CD4-positive, alpha-beta T cell treated with Interleukin-15 for 1 hour (primary cell): ENCODE results near the gene CFAP119.

Experiments
- DNase-seq: peaks from one replicate; pipeline ENCODE4 v3.0.0-alpha.2; 2020

The CFAP119 gene

DNA sequence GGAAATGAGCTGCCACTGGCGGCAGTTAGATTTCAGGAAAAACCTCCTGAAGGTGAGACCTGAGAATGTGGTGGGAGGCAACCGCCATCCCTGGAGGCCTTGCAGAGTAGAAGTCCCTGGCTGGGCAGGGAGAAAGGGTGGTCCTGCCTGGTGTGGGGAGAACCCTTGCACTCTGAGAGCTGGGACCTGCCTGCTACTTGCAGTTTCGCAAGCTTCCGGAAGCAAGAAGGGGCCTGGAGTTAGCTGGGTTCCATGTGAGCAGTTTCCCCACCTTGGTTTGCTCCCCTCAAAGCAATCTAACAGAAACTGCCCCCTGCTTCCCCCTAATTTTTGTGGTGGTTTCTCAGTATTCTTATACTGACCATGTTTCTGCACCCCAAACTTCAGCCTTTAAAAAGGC is 18.7 kb upstream of the CFAP119 start:
- DNase-seq = no peak

GRCh38 chr16:30780021-30780420 is 18.2 kb upstream of the CFAP119 start:
- DNase-seq = no peak

- DNase-seq = no peak
These were observed 17.7 kb upstream of the CFAP119 start for GRCh38 chr16:30779596-30779995.

DNA sequence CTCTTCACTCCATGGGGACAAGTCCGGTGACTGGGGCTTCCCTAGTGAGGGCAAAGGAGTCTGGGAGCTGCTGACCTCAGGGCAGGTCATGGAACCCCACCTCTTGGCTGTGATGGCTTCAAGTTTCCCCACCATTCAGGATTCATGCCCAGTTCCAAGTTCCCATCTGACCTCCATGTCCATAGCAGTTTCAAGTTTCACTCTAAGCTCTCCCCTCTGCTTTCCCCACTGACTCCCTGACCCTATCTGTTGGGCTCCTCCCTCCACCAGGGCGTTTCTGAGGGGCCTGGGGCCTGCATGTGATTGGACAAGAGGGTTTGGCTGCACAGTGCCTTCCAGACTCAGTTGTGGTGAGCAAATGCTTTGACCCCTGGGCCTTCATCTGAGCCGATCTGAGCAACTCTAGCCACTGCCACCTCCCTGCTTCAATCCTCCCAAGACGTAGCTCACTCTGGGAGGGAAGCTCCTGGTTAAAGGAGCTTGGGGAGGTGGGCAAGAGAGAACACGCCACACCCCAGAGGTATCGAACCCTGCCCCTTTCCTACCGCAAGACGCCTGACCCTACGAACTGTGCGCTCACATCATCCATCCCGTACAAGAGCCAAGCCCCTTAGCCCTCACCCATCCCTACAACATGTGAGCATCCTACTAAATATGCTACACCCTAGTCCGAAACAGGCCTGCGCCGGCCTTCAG is 16.8 kb upstream of the CFAP119 start:
- DNase-seq = no peak

DNA sequence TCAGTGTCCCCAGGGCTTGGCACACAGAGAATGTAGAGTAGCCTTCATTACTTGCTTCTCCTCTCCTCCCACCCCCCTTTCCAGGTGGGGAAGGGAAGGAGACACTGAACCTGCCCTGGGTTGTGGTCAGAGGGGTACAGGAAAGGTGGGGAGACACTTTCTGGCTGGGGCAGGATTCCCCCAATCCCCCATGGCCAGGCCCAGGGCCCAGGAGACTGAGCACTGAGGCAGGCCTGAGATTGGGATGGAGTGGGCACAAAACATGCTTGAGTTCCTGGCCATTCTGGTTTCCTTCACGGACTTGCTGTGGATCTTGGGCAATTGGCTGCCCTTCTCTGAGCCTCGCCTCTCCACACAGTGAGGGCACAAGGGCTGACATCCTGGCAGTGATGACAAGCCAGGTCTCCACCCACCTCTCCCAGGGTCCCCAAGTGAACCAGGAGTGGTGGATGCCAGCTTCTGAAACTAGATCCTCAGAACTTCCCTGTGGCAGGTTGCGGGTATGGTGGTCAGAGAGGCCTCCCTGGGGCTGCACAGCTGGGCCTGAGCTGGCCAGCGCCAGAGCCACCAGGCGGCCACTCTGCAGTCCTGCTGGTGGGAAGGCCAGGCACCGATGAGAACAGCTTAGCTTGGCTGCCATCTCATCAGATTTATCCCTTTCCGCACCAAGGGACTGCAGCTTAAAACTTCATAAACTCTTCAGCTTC is 15.9 kb upstream of the CFAP119 start:
- DNase-seq = no peak

- peak; percentile 57 for DNase-seq
These were observed 13.7 kb upstream of the CFAP119 start for GRCh38 chr16:30775392-30776188.

DNA sequence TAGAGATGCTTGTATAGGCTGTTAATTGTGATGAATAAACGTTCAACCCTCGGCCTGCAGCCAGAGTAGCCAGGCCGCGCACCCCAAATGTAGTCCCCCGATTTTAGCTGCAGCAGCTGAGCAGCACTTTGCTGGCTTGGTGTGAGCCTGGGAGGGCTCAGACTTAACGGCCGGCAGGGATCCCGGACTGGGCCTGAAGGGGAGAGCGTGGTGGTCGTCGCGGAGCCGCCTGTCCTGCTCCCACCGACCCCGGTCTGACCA is 13.2 kb upstream of the CFAP119 start:
- DNase-seq = no peak

DNA sequence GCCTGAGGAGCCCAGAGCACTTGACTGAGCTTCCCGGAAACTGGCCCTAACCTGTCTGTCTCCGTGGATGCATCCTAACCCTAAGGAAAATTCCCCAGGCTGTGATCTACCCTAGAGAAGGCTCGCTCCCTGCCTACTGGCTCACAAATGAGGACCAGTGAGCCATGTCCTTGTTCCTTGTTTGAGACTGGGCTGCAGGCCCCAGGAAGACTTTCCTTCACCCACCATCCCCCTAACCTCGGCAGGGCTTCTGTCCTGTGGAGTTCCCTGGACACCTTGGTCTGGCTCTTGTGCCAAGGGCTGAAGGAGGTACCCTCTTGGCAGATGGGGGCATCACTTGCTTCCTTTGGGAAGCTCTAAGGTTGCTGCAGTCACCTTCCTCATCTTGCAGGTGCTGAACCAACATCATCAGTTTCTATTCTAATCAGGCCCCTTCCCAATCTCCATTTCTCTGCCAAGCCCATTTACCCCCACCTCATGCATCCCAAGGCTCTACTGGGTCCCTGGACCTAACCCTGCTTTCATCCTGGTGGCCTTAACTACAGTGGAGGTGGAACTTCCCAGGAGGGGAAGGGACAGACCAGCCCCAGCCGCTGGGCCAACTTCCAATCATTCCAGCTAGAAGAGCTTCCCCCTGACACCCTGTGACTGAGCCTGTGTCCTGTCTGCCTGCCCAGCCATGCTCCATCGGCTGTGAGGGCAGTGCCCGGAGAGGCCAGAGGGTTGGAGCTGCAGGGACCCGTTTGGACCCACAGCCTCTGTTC is 12.7 kb upstream of the CFAP119 start:
- DNase-seq = no peak

DNA sequence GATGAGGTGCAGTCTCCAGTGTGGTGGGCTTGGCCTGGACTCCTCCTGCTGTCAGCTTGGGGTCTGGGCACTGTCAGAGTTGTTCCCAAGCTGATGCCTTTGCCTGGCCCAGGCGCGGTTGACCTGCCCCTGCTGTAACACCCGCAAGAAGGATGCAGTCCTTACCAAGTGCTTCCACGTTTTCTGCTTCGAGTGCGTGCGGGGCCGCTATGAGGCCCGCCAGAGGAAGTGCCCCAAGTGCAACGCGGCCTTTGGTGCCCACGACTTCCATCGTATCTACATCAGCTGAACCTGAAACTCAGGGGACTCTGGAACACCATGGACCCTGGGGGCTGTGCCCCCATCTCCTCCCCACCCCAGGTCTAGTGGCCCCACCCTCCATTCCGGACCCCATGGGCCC is 12.0 kb upstream of the CFAP119 start:
- no peak for DNase-seq

DNA sequence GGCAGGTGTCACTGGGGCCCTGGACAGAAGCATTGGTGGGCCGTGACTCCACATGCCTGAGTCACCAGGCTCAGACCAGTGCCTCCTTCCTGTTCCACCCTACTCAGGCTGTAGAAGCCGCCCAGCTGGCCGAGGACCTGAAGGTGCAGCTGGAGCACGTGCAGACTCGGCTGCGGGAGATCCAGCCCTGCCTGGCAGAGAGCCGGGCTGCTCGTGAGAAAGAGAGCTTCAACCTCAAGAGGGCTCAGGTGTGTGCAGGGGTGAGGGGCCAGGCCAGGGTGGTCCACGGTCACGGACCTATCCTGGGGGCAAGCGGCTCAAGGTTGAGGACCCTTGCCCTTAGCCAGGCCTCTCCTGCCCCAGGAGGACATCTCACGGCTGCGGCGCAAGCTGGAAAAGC is 9.9 kb upstream of the CFAP119 start:
- no peak for DNase-seq

DNA sequence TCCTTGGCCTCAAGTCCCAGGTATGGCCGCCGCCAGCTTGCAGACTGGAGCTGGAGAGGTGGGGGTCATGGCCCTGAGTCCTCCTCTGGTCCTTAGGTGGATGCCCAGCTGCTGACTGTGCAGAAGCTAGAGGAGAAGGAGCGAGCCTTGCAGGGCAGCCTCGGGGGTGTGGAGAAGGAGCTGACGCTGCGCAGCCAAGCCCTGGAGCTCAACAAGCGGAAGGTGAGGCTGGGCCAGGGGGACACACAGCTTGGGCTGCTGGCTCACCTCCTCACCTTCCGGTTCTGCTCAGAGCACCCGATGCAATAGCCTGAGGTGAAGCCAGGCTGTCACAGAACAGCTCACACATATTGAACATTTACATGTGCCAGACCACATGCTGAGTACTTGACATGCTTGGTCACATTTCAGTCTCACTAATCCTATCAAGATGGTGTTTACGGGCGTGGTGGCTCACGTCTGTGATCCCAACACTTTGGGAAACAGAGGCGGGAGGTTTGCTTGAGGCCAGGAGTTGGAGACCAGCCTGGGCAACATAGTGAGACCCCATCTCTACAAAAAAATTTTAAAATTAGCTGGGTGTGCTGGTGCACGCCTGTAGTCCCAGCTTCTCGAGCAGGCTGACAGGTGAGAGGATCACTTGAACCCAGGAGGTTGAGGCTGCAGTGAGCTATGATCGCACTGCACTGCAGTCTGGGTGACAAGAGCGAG is 7.7 kb upstream of the CFAP119 start:
- DNase-seq = no peak

GRCh38 chr16:30768583-30769181 is 6.8 kb upstream of the CFAP119 start:
- DNase-seq = no peak

DNA sequence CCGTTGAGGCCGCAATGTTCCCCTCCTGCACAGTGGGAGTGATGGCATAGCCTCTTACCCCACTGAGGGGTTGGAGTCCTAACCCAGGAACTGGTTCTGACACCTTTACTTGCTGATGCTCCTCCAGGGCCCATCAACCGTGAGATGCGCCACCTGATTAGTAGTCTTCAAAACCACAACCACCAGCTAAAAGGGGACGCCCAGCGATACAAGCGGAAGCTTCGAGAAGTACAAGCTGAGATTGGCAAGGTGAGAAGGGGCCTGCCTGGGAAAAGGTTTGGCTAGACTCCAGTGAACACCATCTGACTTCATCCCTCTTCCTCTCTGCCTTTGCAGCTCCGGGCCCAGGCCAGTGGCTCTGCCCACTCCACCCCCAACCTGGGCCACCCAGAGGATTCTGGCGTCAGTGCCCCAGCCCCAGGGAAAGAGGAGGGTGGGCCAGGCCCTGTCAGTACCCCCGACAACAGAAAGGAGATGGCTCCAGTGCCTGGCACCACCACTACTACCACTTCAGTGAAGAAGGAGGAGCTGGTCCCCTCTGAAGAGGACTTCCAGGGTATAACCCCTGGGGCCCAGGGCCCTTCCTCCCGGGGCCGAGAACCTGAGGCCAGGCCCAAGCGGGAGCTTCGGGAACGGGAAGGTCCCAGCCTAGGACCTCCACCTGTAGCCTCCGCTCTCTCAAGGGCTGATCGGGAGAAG is 6.1 kb upstream of the CFAP119 start:
- peak; percentile 58 for DNase-seq

GRCh38 chr16:30766933-30767284 is 5.0 kb upstream of the CFAP119 start:
- DNase-seq = no peak

DNA sequence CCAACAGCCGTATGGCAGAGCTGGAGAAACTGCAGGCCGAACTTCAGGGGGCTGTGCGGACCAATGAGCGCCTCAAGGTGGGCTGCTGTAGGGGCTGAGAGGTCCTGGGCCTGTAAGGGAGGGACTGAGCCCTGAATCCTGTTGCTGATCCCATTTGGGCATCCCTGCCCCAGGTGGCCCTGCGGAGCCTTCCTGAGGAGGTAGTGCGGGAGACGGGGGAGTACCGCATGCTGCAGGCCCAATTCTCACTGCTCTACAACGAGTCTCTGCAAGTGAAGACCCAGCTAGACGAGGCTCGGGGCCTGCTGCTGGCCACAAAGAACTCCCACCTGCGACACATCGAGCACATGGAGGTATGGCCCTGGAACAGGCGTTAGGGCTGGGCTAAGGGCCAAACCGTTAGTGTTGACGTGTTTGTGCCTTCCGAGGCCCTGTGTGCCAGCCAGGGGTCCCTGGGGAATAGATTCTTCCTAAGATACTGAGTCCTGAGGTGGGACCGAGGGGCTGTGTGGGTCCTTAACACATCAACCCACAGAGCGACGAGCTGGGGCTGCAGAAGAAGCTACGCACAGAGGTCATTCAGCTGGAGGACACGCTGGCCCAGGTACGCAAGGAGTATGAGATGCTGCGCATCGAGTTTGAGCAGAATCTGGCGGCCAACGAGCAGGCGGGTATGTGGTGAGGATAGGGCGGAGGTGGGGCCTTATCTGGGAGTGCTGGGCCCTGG is 4.5 kb upstream of the CFAP119 start:
- no peak for DNase-seq

DNA sequence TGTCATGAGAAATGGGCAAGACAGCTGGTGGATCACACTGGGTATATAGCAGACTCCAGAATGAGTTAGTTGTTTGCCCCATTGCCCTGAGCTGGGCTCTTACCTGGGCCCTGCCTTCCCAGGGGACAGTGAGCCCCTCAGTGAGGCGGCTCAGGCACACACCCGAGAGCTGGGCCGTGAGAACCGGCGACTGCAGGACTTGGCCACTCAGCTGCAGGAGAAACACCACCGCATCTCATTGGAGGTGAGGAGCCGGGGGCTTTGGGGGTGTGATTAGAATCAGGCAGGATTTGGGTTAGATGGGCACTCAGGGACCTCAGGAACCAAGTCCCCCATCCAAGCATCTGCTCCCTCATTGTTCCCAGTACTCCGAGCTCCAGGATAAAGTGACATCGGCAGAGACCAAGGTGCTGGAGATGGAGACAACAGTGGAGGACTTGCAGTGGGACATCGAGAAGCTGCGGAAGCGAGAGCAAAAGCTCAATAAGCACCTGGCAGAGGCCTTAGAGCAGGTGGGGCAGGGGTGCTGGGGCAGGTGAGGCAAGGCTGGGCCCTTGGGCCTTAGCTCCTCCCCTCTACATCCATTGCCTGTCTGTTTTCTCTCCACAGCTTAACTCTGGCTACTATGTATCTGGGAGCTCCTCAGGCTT is 3.1 kb upstream of the CFAP119 start:
- no peak for DNase-seq

GRCh38 chr16:30764086-30764485 is 2.2 kb upstream of the CFAP119 start:
- DNase-seq = no peak

- no peak for DNase-seq
These were observed 1.3 kb upstream of the CFAP119 start for GRCh38 chr16:30762991-30763725.

GRCh38 chr16:30761427-30761927 is 385 bp downstream of the CFAP119 start:
- peak; percentile 36 for DNase-seq
